Measurements from ENCODE around the gene ANKRD29. TPM values are rescaled to one million over a fixed set of nuclear protein-coding genes. Genes with fewer than 3 reads are reported as not detected.
A peak's percentile ranks its signal among the peaks of the same experiment; 100 is the strongest.
"Not testable (repeated sequence)": the region's sequence is repeated elsewhere in the genome, so short reads cannot be mapped to it uniquely, and the experiment has no call there.

Gene ANKRD29
- polyA plus RNA-seq, 4 donors, result 0.70 to 1.7 (median 0.85) TPM

- no peak for DNase-seq (ENCODE audit: low read depth in 4 of 4, low spot score in 2 of 4)
These were observed 43.8 kb downstream of the ANKRD29 start for GRCh38 chr18:23618862-23619387.

GRCh38 chr18:23617412-23618014, 45.2 kb downstream of the ANKRD29 start:
- no peak for DNase-seq (ENCODE audit: low read depth in 4 of 4, low spot score in 2 of 4)

DNA sequence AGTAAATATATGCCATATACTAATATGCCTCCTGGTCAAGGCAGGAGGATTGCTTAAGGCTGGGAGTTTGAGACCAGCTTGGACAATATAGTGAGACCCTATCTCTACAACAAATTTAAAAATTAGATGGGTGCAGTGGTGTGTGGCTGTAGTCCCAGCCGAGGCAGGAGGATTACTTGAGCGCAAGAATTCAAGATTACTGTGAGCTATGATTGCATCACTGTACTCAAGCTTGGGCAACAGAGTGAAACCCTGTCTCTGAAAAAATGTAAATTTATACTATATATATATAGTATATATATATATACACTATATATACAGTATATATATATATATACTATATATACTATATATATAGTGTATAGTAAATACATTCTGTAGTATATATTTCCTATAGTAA, 46.5 kb downstream of the ANKRD29 start:
- no peak for DNase-seq (ENCODE audit: low read depth in 4 of 4, low spot score in 2 of 4)

DNA sequence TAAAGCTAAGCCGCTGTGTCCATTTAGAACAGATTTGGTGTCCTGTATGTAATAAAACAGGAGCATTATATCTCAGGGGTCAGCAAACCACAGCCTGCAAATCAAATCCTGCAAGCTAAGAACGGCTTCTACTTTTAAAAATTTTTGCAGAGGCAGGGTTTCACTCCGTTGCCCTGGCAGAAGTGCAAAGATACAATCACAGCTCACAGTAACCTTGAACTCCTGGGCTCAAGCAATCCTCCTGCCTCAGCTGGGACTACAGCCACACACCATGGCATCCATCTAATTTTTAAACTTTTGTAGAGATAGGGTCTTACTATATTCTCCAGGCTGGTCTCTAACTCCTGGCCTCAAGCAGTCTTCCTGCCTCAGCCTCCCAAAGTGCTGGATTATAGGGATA, 47.8 kb downstream of the ANKRD29 start:
- DNase-seq (ENCODE audit: low read depth in 4 of 4, low spot score in 2 of 4), result no peak

- no peak for DNase-seq (ENCODE audit: low read depth in 4 of 4, low spot score in 2 of 4)
These were observed 48.3 kb downstream of the ANKRD29 start for GRCh38 chr18:23614413-23614812.

DNA sequence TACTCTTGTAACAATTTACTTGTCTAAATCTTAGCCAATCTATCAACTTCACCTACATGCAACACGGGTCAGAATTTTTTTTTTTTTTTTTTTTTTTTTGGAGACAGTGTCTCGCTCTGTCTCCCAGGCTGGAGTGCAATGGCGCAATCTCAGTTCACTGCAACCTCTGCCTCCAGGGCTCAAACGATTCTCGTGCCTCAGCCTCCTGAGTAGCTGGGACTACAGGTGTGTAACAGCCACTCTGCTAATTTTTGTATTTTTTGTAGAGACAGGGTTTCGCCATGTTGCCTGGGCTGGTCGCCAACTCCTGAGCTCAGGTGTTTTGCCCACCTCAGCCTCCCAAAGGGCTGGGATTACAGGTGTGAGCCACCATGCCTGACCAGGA, 49.6 kb downstream of the ANKRD29 start:
- not testable (repeated sequence) for DNase-seq (ENCODE audit: low read depth in 4 of 4, low spot score in 2 of 4)

GRCh38 chr18:23612434-23613090, 50.1 kb downstream of the ANKRD29 start:
- DNase-seq (ENCODE audit: low read depth in 4 of 4, low spot score in 2 of 4), result no peak

DNA sequence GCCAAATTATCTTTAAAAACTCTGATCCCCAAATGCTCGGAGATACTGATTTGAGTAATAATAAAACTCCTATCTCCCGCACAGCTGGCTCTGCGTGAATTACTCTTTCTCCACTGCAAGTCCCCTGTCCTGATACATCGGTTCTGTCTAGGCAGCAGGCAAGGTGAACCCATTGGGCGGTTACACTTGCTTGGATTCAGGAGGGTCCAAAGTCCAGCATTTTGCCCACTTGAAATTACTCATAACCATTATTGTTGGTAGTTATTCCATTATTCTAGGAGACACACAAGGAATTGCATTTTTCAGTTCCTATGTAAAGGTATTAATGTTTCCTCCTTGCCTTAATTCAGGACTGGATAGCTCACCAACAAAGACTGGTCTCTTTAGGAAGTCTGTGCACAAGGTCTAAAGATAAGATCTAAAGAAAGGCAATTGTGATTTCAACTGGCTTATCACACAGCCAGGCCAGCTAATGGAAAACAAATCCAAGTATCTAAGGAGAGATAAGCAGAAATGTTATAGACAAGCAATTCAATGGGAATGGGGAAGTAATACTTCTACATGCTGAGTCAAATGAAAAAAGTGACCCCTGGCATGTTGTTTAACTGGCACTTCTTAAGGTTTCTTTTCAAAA, 53.2 kb downstream of the ANKRD29 start:
- DNase-seq (ENCODE audit: low read depth in 4 of 4, low spot score in 2 of 4), result no peak

DNA sequence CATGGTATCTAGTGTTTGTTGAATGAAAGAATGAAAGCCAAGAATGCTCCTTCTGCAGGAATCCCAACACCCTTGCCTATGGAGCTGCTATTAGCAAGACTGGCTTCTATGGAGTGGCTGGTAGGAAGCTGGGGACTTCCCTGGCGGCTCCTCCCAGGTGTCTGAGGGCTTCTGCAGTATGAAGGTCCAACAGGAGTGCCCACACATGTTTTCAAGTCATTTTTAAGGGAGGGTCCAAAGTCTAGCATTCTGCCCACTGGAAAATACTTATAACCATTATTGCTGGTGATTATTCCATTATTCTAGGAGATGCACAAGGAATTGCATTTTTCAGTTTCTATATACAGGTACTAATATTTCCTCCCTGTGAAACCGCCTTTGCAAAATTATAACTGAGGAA, 54.5 kb downstream of the ANKRD29 start:
- DNase-seq (ENCODE audit: low read depth in 4 of 4, low spot score in 2 of 4), result no peak

GRCh38 chr18:23605941-23606340, 56.8 kb downstream of the ANKRD29 start:
- no peak for DNase-seq (ENCODE audit: low read depth in 4 of 4, low spot score in 2 of 4)

- no peak for DNase-seq (ENCODE audit: low read depth in 4 of 4, low spot score in 2 of 4)
These were observed 62.9 kb downstream of the ANKRD29 start for GRCh38 chr18:23599809-23600208.

GRCh38 chr18:23596183-23596582, 66.5 kb downstream of the ANKRD29 start:
- DNase-seq (ENCODE audit: low read depth in 4 of 4, low spot score in 2 of 4), result no peak

- DNase-seq (ENCODE audit: low read depth in 4 of 4, low spot score in 2 of 4), result no peak
These were observed 67.1 kb downstream of the ANKRD29 start for GRCh38 chr18:23595591-23595990.

GRCh38 chr18:23593720-23594119, 69.0 kb downstream of the ANKRD29 start:
- DNase-seq (ENCODE audit: low read depth in 4 of 4, low spot score in 2 of 4), result no peak

DNA sequence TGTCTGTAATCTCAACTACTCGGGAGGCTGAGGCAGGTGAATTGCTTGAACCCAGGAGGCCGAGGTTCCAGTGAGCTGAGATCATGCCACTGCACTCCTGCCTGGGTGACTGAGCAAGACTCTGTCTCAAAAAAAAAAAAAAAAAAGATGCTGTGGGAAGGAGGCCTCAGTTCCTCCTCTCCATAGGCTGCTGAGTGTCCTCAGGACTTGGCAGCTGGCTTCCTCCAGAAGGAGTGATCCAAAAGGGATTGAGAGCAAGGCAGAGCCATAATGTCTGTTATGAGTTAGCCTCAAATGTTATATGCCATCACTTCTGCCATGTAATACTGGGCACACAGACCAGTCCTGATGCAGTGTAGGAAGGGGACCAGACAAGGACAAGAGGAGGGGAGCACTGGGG, 69.8 kb downstream of the ANKRD29 start:
- no peak for DNase-seq (ENCODE audit: low read depth in 4 of 4, low spot score in 2 of 4)

- no peak for DNase-seq (ENCODE audit: low read depth in 4 of 4, low spot score in 2 of 4)
These were observed 71.7 kb downstream of the ANKRD29 start for GRCh38 chr18:23591011-23591410.

DNA sequence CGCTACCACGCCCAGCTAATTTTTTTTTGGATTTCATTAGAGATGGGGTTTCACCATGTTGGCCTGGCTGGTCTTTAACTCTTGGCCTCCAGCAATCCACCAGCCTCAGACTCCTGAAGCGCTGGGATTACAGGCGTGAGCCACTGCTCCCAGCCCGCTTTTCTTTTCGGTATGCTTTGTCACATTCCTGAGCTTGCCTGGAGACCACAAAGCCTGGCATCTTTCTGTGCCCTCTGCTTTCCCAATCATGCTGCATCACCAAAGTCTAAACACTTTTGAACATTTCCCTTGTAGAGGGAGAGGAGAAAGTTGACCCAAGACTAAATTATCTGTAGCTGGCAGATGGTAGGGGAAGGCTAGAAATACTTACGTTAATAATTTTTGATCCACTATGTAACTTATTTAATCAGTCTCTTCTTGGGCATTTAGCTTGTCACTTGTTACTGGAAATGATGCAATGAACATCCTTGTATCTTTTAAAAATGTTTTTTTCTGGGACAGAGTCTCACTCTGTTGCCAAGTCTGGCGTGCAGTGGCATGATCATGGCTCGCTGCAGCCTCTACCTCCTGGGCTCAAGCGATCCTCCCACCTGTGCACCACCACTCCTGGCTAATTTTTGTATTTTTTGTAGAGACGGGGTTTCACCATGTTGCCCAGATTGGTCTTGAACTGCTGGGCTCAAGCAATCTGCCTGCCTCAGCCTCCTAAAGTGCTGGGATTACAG, 73.7 kb downstream of the ANKRD29 start:
- no peak for DNase-seq (ENCODE audit: low read depth in 4 of 4, low spot score in 2 of 4)

GRCh38 chr18:23587220-23587642, 75.5 kb downstream of the ANKRD29 start:
- DNase-seq (ENCODE audit: low read depth in 4 of 4, low spot score in 2 of 4), result no peak

DNA sequence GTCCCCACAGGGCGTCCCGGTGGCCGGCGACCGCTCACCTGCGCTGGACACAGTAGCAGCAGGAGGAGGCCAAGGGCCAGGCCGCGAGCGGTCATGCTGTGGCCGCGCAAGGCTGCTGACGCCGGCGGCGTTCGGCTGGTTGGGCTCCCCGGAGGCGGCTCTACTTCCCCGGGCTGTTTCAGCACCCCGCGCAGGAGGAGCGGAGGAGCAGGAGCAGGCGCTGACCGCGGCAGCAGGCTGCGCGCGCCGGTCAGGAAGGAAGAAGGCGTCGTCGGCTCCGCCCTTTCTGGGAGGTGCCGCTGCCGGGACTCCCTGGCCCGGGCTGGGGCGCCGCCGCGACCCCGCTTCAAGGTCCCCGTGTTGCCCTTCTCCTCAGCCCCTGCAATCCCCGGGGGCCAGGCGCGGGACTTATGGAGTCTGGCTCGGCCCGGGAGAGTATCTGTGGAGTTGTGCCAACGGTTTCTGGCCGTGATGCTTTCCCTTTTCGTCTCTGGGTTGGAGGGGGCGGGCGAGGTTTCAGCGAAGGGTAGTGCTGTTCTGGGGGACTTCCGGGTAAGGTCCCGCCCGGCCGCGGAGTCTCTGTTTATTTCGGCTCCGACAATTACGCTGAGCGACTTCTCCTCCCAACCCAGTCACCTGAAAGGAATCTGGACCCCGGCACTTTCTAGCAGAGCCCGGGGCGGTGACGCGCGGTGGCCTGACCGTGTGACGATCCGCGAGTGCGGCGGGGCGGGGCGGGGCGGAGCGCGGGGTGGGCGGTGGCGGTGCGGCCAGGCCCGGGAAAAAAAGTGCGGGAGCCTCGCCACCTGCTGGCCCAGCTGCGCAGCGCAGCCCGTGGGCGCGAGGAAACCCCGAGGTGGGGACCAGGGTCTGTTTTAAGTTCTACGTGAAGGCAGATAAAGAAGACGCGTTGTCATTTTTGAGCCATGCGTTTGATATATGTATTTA, 76.2 kb downstream of the ANKRD29 start, which contains the start of gene NPC1:
Gene NPC1 (minus strand): TSS at position 258 of the 948 bp plus-strand sequence. CDS start 163 bp downstream, at position 95.
- DNase-seq (ENCODE audit: low read depth in 4 of 4, low spot score in 2 of 4), result peak; percentile 83 to 93 (median 87)

GRCh38 chr18:23585897-23586248, 76.8 kb downstream of the ANKRD29 start:
- peak in 1 of 4 donors; percentile 19 for DNase-seq (ENCODE audit: low read depth in 4 of 4, low spot score in 2 of 4)

Measured in left renal cortex interstitium (tissue), 4 donors.